Thoracic aorta (tissue), 2 donors: Measurements from ENCODE around the gene ABITRAM. TPM values are rescaled to one million over a fixed set of nuclear protein-coding genes. Genes with fewer than 3 reads are reported as not detected.

Source experiments
- ATAC-seq: fragments of 150-250 bp; one replicate; pipeline ENCODE4 v1.8.0; 2017; ENCODE audit warnings: low read depth; ENCODE audit not compliant: insufficient number of reproducible peaks, low FRiP score
- DNase-seq: peaks from one replicate; pipeline ENCODE4 v3.0.0-alpha.2; 2020; ENCODE audit warnings: low spot score
- H3K27ac ChIP-seq, 2 donors: fragments of 200-600 bp; sonication (generic); 1 replicate in 1 of 2; 2 replicates in 1 of 2; pipeline ENCODE4 v1.5.1; 2016; ENCODE audit warnings: mild to moderate bottlenecking in 2 of 2, moderate library complexity in 2 of 2
- H3K27me3 ChIP-seq: fragments of 200-600 bp; sonication (generic); replicated peaks from 2 replicates; pipeline ENCODE4 v1.6.0; 2016; ENCODE audit warnings: mild to moderate bottlenecking; ENCODE audit not compliant: insufficient read depth
- H3K36me3 ChIP-seq: fragments of 200-600 bp; sonication (generic); one replicate; pipeline ENCODE4 v1.5.1; 2016
- H3K4me1 ChIP-seq, 2 donors: fragments of 200-600 bp; sonication (generic); 1 replicate in 1 of 2; 2 replicates in 1 of 2; pipeline versions ENCODE4 v1.5.1 to v1.6.0; 2016; ENCODE audit warnings: low read depth in 2 of 2, mild to moderate bottlenecking in 1 of 2; ENCODE audit not compliant: control insufficient read depth in 1 of 2
- H3K4me3 ChIP-seq: fragments of 200-600 bp; sonication (generic); 2 replicates; pipeline ENCODE4 v1.5.1; 2016; ENCODE audit warnings: mild to moderate bottlenecking
- H3K9me3 ChIP-seq: fragments of 200-600 bp; sonication (generic); 2 replicates; pipeline ENCODE4 v1.5.1; 2016
- total RNA-seq, 2 donors: library from RNA; depleted of rRNA; stranded (reverse); fragments of >200 nt; gene quantifications; one replicate each; pipeline versions ENCODE4 v1.1.0 to v1.2.3, GENCODE V29; 2016
- TF ChIP-seq, protein P1 (sequence below): fragments of 200-600 bp; sonication (generic); IDR thresholded peaks from one replicate; pipeline ENCODE4 v1.5.1; 2019; ENCODE audit warnings: antibody characterized with exemption

The ABITRAM gene
- total RNA-seq, 2 donors from 2014 or later = 4.6 to 5.6 TPM

DNA sequence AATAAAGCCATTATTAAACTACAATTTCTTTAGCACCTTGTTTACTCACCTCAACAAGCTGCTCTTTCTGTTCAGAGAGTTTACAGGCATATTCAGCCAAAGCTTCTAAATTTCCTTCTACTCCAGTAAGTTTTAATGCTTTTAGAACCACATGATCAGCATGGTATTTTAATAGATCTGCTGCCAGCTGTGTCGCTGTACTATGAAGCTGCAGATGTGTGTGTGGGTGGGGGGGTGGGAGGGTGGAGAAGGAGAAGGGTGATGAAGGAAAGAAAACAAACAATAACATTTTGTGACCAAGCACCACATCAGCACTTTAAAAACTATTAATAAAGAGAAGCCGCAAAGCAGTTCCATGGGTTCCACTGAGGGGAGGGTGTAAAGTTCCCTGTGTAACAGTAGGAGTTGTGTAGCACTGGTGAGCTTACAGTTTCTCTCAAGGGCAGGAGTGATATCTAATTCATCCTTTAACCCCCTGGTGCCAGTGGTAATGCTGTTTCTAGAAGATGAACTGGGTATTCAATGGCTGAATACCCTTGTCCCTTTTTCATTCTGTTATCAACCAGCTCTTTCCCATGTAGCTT, 38.5 kb downstream of the ABITRAM start:
- ATAC-seq (no peak), DNase-seq (no peak)
- TF ChIP-seq, protein P1, sequence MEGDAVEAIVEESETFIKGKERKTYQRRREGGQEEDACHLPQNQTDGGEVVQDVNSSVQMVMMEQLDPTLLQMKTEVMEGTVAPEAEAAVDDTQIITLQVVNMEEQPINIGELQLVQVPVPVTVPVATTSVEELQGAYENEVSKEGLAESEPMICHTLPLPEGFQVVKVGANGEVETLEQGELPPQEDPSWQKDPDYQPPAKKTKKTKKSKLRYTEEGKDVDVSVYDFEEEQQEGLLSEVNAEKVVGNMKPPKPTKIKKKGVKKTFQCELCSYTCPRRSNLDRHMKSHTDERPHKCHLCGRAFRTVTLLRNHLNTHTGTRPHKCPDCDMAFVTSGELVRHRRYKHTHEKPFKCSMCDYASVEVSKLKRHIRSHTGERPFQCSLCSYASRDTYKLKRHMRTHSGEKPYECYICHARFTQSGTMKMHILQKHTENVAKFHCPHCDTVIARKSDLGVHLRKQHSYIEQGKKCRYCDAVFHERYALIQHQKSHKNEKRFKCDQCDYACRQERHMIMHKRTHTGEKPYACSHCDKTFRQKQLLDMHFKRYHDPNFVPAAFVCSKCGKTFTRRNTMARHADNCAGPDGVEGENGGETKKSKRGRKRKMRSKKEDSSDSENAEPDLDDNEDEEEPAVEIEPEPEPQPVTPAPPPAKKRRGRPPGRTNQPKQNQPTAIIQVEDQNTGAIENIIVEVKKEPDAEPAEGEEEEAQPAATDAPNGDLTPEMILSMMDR = no peak
- Histone ChIP-seq H3K27ac (peak overlapping the region; percentile 27 to 66), H3K9me3 (no peaks in the 10 kb centered on the region), H3K27me3 (no peaks in the 10 kb centered on the region), H3K4me1 (peaks cover 8 to 34% of the 10 kb centered on the region in 2 donors), H3K36me3 (no peaks in the 10 kb centered on the region), H3K4me3 (no peak overlapping the region)

DNA sequence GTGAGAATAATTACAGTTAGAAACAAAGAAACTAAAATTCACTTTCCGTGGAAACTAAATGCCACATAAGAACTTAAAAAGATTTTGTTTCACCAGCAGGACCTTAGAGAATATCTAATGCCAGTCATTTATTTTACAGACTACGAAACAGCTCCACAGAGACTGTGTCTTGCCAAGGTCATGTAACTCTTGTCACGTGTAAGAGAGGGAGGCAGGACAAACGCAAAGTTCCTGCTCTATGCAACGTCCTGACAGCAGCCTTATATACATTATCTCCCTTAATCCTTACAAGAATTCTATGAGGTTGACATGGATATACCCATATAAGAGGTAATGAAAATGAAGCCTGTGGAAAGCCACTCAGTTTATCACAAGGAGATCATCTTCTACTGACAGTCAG, 39.7 kb downstream of the ABITRAM start:
- TF ChIP-seq, protein P1 = no peak
- Histone ChIP-seq H3K36me3 (peaks cover 6% of the 10 kb centered on the region), H3K27ac (peak overlapping the region; percentile 27 to 66), H3K27me3 (no peaks in the 10 kb centered on the region), H3K4me3 (peak overlapping the region; percentile 10), H3K9me3 (no peaks in the 10 kb centered on the region), H3K4me1 (peaks cover 8 to 24% of the 10 kb centered on the region in 2 donors)
- DNase-seq (no peak), ATAC-seq (no peak)

DNA sequence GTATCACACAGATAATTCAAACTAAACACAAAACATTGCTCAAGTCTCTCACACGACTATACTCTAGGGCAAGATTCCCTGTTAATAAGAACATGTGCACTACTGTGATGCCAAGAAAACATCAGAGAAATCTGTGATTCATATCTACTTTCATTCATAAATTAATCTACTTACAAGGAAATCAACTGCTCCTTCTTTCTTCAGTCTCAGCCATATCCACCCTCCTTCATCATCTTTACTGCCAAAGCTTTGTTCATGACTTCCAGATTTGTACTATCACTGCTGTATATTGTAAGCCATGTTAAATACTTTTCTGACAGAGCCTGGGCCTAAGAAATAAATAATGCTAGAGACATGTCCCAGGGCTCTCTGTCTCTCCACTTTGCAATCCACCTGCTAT, 44.0 kb downstream of the ABITRAM start:
- Histone ChIP-seq H3K4me1 (peaks cover 5 to 13% of the 10 kb centered on the region in 2 donors), H3K4me3 (no peak overlapping the region), H3K27me3 (no peaks in the 10 kb centered on the region), H3K9me3 (no peaks in the 10 kb centered on the region), H3K36me3 (peaks cover 13% of the 10 kb centered on the region), H3K27ac (no peak overlapping the region)
- ATAC-seq (no peak), DNase-seq (no peak)
- TF ChIP-seq, protein P1 = no peak

DNA sequence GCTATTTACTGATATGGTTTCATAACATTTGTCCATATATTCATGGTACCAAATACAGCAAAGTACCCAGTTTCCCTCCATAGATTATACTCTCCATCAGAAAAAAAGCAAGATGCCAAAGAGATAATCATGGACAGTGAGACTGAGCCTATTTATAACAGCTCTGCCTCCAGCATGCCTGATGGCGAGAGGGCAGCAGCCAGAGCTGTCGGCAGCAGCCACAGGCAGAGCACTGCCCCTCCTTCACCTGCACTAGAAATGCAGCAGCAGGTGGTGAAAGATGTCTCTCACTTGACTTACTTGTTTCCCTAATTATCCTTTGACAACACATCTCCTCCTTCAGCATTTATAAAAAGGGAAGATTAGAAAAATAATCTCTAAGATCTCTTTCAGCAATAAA, 46.7 kb downstream of the ABITRAM start:
- TF ChIP-seq, protein P1 = no peak
- ATAC-seq = no peak
- DNase-seq = no peak
- Histone ChIP-seq H3K9me3 (no peaks in the 10 kb centered on the region), H3K4me3 (no peak overlapping the region), H3K27me3 (no peaks in the 10 kb centered on the region), H3K36me3 (peaks cover 13% of the 10 kb centered on the region), H3K27ac (no peak overlapping the region), H3K4me1 (no peaks in the 10 kb centered on the region)

DNA sequence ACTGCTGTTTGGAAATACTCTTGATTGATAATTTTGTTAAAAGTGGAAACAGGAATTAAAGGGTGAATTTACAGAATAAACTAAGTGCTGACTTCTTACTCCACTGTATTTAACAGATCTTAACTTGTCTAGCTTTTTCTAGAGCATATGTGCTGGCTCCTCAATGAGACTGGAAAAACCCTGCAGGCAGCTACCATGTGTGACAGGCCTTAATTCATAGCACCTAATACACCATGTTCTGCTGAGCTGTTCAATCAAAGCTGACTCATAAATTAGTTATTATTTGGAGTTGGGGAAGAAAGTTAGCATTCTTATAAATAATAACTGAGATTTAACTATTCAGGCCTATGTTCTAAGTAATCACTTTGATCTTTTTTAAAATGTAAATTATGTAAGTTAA, 49.7 kb downstream of the ABITRAM start:
- no peak for ATAC-seq
- TF ChIP-seq, protein P1 = no peak
- Histone ChIP-seq H3K4me3 (no peak overlapping the region), H3K4me1 (no peaks in the 10 kb centered on the region), H3K27me3 (no peaks in the 10 kb centered on the region), H3K9me3 (no peaks in the 10 kb centered on the region), H3K27ac (no peak overlapping the region), H3K36me3 (peaks cover 7% of the 10 kb centered on the region)
- DNase-seq = no peak

Other genes with a start within 250 kb of the ABITRAM start
- not detected for gene ACTL7B, start 78.4 kb upstream of the ABITRAM start, total RNA-seq
- not detected for gene ACTL7A, start 72.1 kb upstream of the ABITRAM start, total RNA-seq
- gene ELP1, start 276 bp upstream of the ABITRAM start, total RNA-seq = 10 to 100 TPM; 20.6 to 24.0 TPM
- 10 to 100 TPM; 41.8 to 45.0 TPM for gene CTNNAL1, start 79.1 kb downstream of the ABITRAM start, total RNA-seq
- 10 to 100 TPM; 76.5 to 95.4 TPM for gene TMEM245, start 185.5 kb downstream of the ABITRAM start, total RNA-seq
- gene FRRS1L, start 232.8 kb downstream of the ABITRAM start, total RNA-seq = 1 to 10 TPM in 1 of 2 donors, under 1 TPM in 1; 0.81 to 1.1 TPM